ENCODE measurements around the gene GPRIN3. TPM values are rescaled to one million over a fixed set of nuclear protein-coding genes. Genes with fewer than 3 reads are reported as not detected.

The GPRIN3 gene
- total RNA-seq, 1 experiment from 2014 or later = 0.48 TPM

DNA sequence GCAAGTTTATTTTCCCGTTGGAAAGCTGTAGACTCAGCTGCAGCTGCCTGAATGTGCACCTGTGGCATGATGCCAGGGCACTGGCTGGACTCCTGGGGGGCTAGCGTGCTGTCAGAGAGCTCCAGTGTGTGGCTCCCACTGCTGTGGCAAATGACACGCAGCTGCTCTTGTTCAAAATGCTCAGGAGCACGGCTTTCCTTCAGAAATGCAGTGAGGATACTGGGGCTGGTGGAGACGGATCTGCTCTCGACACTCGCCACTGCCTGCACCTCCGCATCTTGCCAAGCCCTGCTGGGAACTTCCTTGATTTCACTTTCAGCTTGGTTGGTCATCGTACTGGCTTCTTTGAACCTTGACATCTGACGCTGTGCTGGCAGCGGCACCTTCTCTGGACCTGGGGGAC lies 58.7 kb downstream of the GPRIN3 start:
- WGBS (ENCODE audit: extremely low coverage, insufficient read length, low lambda C conversion rate) = no CpG with 5 or more reads among the region's 11 CpGs
- Histone ChIP-seq H3K9ac (ENCODE audit: extremely low read depth, insufficient read length, low read length) (no peak overlapping the region), H3K9me3 (ENCODE audit: control insufficient read depth, low read depth, low read length) (no peaks in the 10 kb centered on the region), H2BK5ac (ENCODE audit: insufficient read length, low read length) (no peak overlapping the region), H3K79me2 (ENCODE audit: insufficient read depth, low read length) (no peaks in the 10 kb centered on the region), H3K4me1 (ENCODE audit: insufficient read depth, low read length) (no peaks in the 10 kb centered on the region), H2BK120ac (ENCODE audit: low read depth, low read length, poor library complexity, severe bottlenecking) (no peak overlapping the region), H4K20me1 (ENCODE audit: control insufficient read depth, insufficient read depth, insufficient read length) (no peaks in the 10 kb centered on the region), H2AK5ac (ENCODE audit: insufficient read length, low read length) (no peak overlapping the region), H3K27me3 (ENCODE audit: insufficient read depth, low read length) (no peaks in the 10 kb centered on the region), H3K23me2 (ENCODE audit: insufficient read length, low read depth, low read length, poor library complexity, severe bottlenecking) (no peaks in the 10 kb centered on the region), H3K14ac (ENCODE audit: insufficient read depth, low read length) (no peak overlapping the region), H3K4me2 (ENCODE audit: insufficient read depth, insufficient read length, low read length) (no peak overlapping the region), H4K8ac (replicated peaks; ENCODE audit: insufficient read length, low read depth, low read length) (no peak overlapping the region), H4K5ac (ENCODE audit: insufficient read length, low read depth, low read length) (no peak overlapping the region), H3K56ac (ENCODE audit: insufficient read length, low read depth, low read length) (no peak overlapping the region), H3K23ac (ENCODE audit: insufficient read length, low read depth, low read length) (no peak overlapping the region), H3K27ac (ENCODE audit: insufficient read length, low read depth, low read length) (no peak overlapping the region), H4K91ac (ENCODE audit: insufficient read length, low read depth, low read length) (no peak overlapping the region), H2BK12ac (ENCODE audit: insufficient read length, low read depth, low read length) (no peak overlapping the region), H2AFZ (ENCODE audit: low read length) (no peak overlapping the region), H2BK15ac (ENCODE audit: low read depth, low read length) (no peak overlapping the region), H2BK20ac (ENCODE audit: low read depth, low read length, poor library complexity, severe bottlenecking) (no peak overlapping the region), H3T11ph (ENCODE audit: low read length) (no peak overlapping the region), H3K18ac (ENCODE audit: insufficient read length, low read depth, low read length) (no peak overlapping the region), H3K4ac (ENCODE audit: low read depth, low read length) (no peak overlapping the region), H3K79me1 (ENCODE audit: insufficient read depth, low read depth, low read length, poor library complexity, severe bottlenecking) (no peaks in the 10 kb centered on the region)
- H3K9me3 Mint-ChIP-seq = no peaks in the 10 kb centered on the region
- H3K27ac Mint-ChIP-seq = peak overlapping the region in 1 of 3 experiments; percentile 43; a peak in 1 of 7 replicates
- no peak for DNase-seq
- peaks cover 0 to 2% (median 0%) of the 10 kb centered on the region in 3 experiments; a peak in 1 of 7 replicates for H3K36me3 Mint-ChIP-seq (ENCODE audit: insufficient read depth in 1 of 3, low read depth in 3 of 3)
- H3K4me1 Mint-ChIP-seq = peaks cover 12% of the 10 kb centered on the region in 2 experiments
- H3K27me3 Mint-ChIP-seq (ENCODE audit: low read depth) = no peaks in the 10 kb centered on the region; the same call in none of the 2 replicates
- H3K4me3 Mint-ChIP-seq = no peak overlapping the region
- TF ChIP-seq, protein P1, sequence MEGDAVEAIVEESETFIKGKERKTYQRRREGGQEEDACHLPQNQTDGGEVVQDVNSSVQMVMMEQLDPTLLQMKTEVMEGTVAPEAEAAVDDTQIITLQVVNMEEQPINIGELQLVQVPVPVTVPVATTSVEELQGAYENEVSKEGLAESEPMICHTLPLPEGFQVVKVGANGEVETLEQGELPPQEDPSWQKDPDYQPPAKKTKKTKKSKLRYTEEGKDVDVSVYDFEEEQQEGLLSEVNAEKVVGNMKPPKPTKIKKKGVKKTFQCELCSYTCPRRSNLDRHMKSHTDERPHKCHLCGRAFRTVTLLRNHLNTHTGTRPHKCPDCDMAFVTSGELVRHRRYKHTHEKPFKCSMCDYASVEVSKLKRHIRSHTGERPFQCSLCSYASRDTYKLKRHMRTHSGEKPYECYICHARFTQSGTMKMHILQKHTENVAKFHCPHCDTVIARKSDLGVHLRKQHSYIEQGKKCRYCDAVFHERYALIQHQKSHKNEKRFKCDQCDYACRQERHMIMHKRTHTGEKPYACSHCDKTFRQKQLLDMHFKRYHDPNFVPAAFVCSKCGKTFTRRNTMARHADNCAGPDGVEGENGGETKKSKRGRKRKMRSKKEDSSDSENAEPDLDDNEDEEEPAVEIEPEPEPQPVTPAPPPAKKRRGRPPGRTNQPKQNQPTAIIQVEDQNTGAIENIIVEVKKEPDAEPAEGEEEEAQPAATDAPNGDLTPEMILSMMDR (conservative IDR thresholded peaks at IDR 0.05) = no peak

Measured in H9 (cell line).